OCI-LY1 (cell line): ENCODE data around the gene CCL1.

Experiments used
- H2AFZ ChIP-seq: fragments of 200-600 bp; sonication (generic), shearing (Covaris generic); 2 replicates; pipeline ENCODE4 v1.6.0; 2014; ENCODE audit warnings: antibody characterized with exemption, mild to moderate bottlenecking, low read length
- H3F3A ChIP-seq: fragments of 200-600 bp; sonication (generic), shearing (Covaris generic); 2 replicates; pipeline ENCODE4 v1.6.0; 2014; ENCODE audit warnings: mild to moderate bottlenecking, antibody characterized with exemption, low read length, moderate library complexity; ENCODE audit not compliant: insufficient read depth
- H3K27ac ChIP-seq: fragments of 200-600 bp; sonication (generic); 2 replicates; pipeline ENCODE4 v1.5.1; 2014; ENCODE audit warnings: low read length, mixed run types, mild to moderate bottlenecking, low read depth; ENCODE audit not compliant: poor library complexity, severe bottlenecking
- H3K27me3 ChIP-seq: fragments of 200-600 bp; sonication (generic); 2 replicates; pipeline ENCODE4 v1.6.0; 2014; ENCODE audit warnings: antibody characterized with exemption, mild to moderate bottlenecking, low read length, moderate library complexity; ENCODE audit not compliant: insufficient read depth
- H3K36me3 ChIP-seq: fragments of 200-600 bp; sonication (generic); 2 replicates; pipeline ENCODE4 v1.6.1; 2014; ENCODE audit warnings: mild to moderate bottlenecking, antibody characterized with exemption, low read length, moderate library complexity, mixed read lengths; ENCODE audit not compliant: insufficient read depth
- H3K4me1 ChIP-seq: fragments of 200-600 bp; sonication (generic); 2 replicates; pipeline ENCODE4 v1.5.1; 2014; ENCODE audit warnings: mild to moderate bottlenecking, low read length, moderate library complexity; ENCODE audit not compliant: insufficient read depth, severe bottlenecking
- H3K4me2 ChIP-seq: fragments of 200-600 bp; sonication (generic), shearing (Covaris generic); 2 replicates; pipeline ENCODE4 v1.6.1; 2014; ENCODE audit warnings: low read length
- H3K4me3 ChIP-seq: fragments of 200-600 bp; sonication (generic); 2 replicates; pipeline ENCODE4 v1.5.1; 2014; ENCODE audit warnings: low read length, low read depth, mild to moderate bottlenecking, mixed read lengths; ENCODE audit not compliant: poor library complexity, severe bottlenecking
- H3K79me2 ChIP-seq: fragments of 200-600 bp; shearing (Covaris generic); 2 replicates; pipeline ENCODE4 v1.6.1; 2016; ENCODE audit warnings: mixed run types, low read length, mixed read lengths; ENCODE audit not compliant: insufficient read depth
- H3K9ac ChIP-seq: fragments of 200-600 bp; sonication (generic), shearing (Covaris generic); 2 replicates; pipeline ENCODE4 v1.6.1; 2014; ENCODE audit warnings: mild to moderate bottlenecking, low read length, mixed read lengths
- H3K9me2 ChIP-seq: fragments of 200-600 bp; sonication (generic), shearing (Covaris generic); 2 replicates; pipeline ENCODE4 v1.6.1; 2014; ENCODE audit warnings: low read depth, mild to moderate bottlenecking, low read length, mixed read lengths
- H3K9me3 ChIP-seq: fragments of 200-600 bp; shearing (Covaris generic); 2 replicates; pipeline ENCODE4 v1.6.1; 2014; ENCODE audit warnings: low read length, mixed read lengths
- H4K20me1 ChIP-seq: fragments of 200-600 bp; sonication (generic), shearing (Covaris generic); 2 replicates; pipeline ENCODE4 v1.6.0; 2016; ENCODE audit warnings: mild to moderate bottlenecking, low read length; ENCODE audit not compliant: insufficient read depth
- CTCF ChIP-seq: fragments of 200-600 bp; sonication (generic), shearing (Covaris generic); IDR thresholded peaks from 2 replicates; pipeline ENCODE4 v1.5.1; 2017; ENCODE audit warnings: mild to moderate bottlenecking, antibody characterized with exemption, low read length, moderate library complexity, mixed read lengths
- EZH2 ChIP-seq: fragments of 200-600 bp; sonication (generic), shearing (Covaris generic); IDR thresholded peaks from 2 replicates; pipeline ENCODE4 v1.8.0; 2017; ENCODE audit warnings: borderline replicate concordance, mixed run types, mild to moderate bottlenecking, antibody characterized with exemption, low read length, moderate library complexity, mixed read lengths

The CCL1 gene

GRCh38 chr17:34386343-34386696, 23.3 kb upstream of the CCL1 start:
- no peak overlapping the region for H3K4me3 ChIP-seq
- H3K27me3 ChIP-seq = 0 out of 2 replicates have a peak, but pooled peaks cover 5% of the 10 kb centered on the region
- no peak overlapping the region for H3K9ac ChIP-seq
- no peaks in the 10 kb centered on the region for H3K79me2 ChIP-seq
- no peak overlapping the region for H3K4me2 ChIP-seq
- H3K4me1 ChIP-seq = no peaks in the 10 kb centered on the region
- H3K9me2 ChIP-seq = no peaks in the 10 kb centered on the region
- no peaks in the 10 kb centered on the region for H3K36me3 ChIP-seq
- H2AFZ ChIP-seq = no peak overlapping the region
- no peak overlapping the region for H3K27ac ChIP-seq
- no peaks in the 10 kb centered on the region for H3K9me3 ChIP-seq
- TF ChIP-seq EZH2 (no peak), CTCF (no peak)
- no peaks in the 10 kb centered on the region for H4K20me1 ChIP-seq
- H3F3A ChIP-seq = no peaks in the 10 kb centered on the region

GRCh38 chr17:34384822-34385605, 22.0 kb upstream of the CCL1 start:
- Histone ChIP-seq H3K9ac (no peak overlapping the region), H3F3A (no peaks in the 10 kb centered on the region), H3K79me2 (no peaks in the 10 kb centered on the region), H3K9me2 (no peaks in the 10 kb centered on the region), H4K20me1 (no peaks in the 10 kb centered on the region), H2AFZ (no peak overlapping the region), H3K4me3 (no peak overlapping the region), H3K27me3 (0 out of 2 replicates have a peak, but pooled peaks cover 5% of the 10 kb centered on the region), H3K4me2 (no peak overlapping the region), H3K27ac (no peak overlapping the region), H3K36me3 (no peaks in the 10 kb centered on the region), H3K4me1 (no peaks in the 10 kb centered on the region), H3K9me3 (no peaks in the 10 kb centered on the region)
- TF ChIP-seq EZH2 = no peak
- TF ChIP-seq CTCF = no peak

GRCh38 chr17:34384271-34384670, 21.2 kb upstream of the CCL1 start:
- TF ChIP-seq CTCF (no peak), EZH2 (no peak)
- Histone ChIP-seq H3K4me1 (no peaks in the 10 kb centered on the region), H3K4me2 (no peak overlapping the region), H3K9me3 (no peaks in the 10 kb centered on the region), H3K27me3 (0 out of 2 replicates have a peak, but pooled peaks cover 5% of the 10 kb centered on the region), H3K36me3 (no peaks in the 10 kb centered on the region), H4K20me1 (no peaks in the 10 kb centered on the region), H3K9me2 (no peaks in the 10 kb centered on the region), H2AFZ (no peak overlapping the region), H3F3A (no peaks in the 10 kb centered on the region), H3K27ac (no peak overlapping the region), H3K4me3 (no peak overlapping the region), H3K79me2 (no peaks in the 10 kb centered on the region), H3K9ac (no peak overlapping the region)
